IMR-90 (cell line): ENCODE data around the gene RAI1. TPM values are rescaled to one million over a fixed set of nuclear protein-coding genes. Genes with fewer than 3 reads are reported as not detected.

Experiments
- ATAC-seq: fragments of 200-7000 bp; cut with Tn5 transposase; 2 replicates; pipeline ENCODE4 v1.9.1; 2020; ENCODE audit warnings: low read depth, mild to moderate bottlenecking, moderate library complexity
- BruUV-seq: library from RNA; stranded (reverse); fragments of 400-500 nt; replicated peaks from 2 replicates; lab custom pipeline; 2021; lab: Mats Ljungman, UMichigan
- CTCF ChIA-PET: fragments of 300-600 bp; formaldehyde crosslinking; extraction: SDS; loops from one replicate; lab custom pipeline; 2021; ENCODE audit warnings: antibody characterized with exemption; lab: Yijun Ruan, JAX
- POLR2A ChIA-PET: fragments of 300-600 bp; sonication (Branson Sonifier 250); formaldehyde crosslinking; loops from one replicate; lab custom pipeline; 2022; ENCODE audit warnings: antibody characterized with exemption; ENCODE audit not compliant: unreplicated experiment; lab: Charles Lee
- DNase-seq: peaks from one replicate; pipeline ENCODE4 v3.0.0; 2013
- H2AFZ ChIP-seq: replicated peaks from 2 replicates; pipeline ENCODE3; 2013; ENCODE audit warnings: low read length, mild to moderate bottlenecking; ENCODE audit not compliant: poor library complexity
- H2AK5ac ChIP-seq: 2 replicates; pipeline ENCODE4 v1.6.1; 2013; ENCODE audit warnings: low read depth, low read length, inconsistent platforms
- H2AK9ac ChIP-seq: replicated peaks from 2 replicates; pipeline ENCODE3; 2013; ENCODE audit warnings: mild to moderate bottlenecking, low read depth, low read length, moderate library complexity; ENCODE audit not compliant: poor library complexity
- H2BK120ac ChIP-seq: 2 replicates; pipeline ENCODE4 v1.6.1; 2013; ENCODE audit warnings: low read depth, low read length, inconsistent platforms
- H2BK15ac ChIP-seq: 3 replicates; pipeline ENCODE4 v1.6.1; 2013; ENCODE audit warnings: low read depth, low read length, inconsistent platforms
- H2BK20ac ChIP-seq: 2 replicates; pipeline ENCODE4 v1.6.1; 2013; ENCODE audit warnings: low read depth, mild to moderate bottlenecking, inconsistent platforms, low read length, moderate library complexity
- H2BK5ac ChIP-seq: 2 replicates; pipeline ENCODE4 v1.6.1; 2013; ENCODE audit warnings: mild to moderate bottlenecking, low read depth, low read length, inconsistent platforms; ENCODE audit not compliant: poor library complexity, severe bottlenecking
- H3K14ac ChIP-seq: replicated peaks from 2 replicates; pipeline ENCODE4 v1.6.1; 2013; ENCODE audit warnings: low read depth, low read length, inconsistent platforms
- H3K18ac ChIP-seq: 2 replicates; pipeline ENCODE4 v1.6.1; 2013; ENCODE audit warnings: low read depth, low read length, control low read depth
- H3K23ac ChIP-seq: 2 replicates; pipeline ENCODE4 v1.6.1; 2013; ENCODE audit warnings: low read depth, low read length, inconsistent platforms
- H3K27ac ChIP-seq: 2 replicates; pipeline ENCODE4 v1.5.1; 2013; ENCODE audit warnings: mild to moderate bottlenecking, control low read depth, low read length; ENCODE audit not compliant: insufficient read depth
- H3K27me3 ChIP-seq: 2 replicates; pipeline ENCODE4 v1.6.1; 2013; ENCODE audit warnings: low read length; ENCODE audit not compliant: control insufficient read depth, insufficient read depth
- H3K36me3 ChIP-seq: 2 replicates; pipeline ENCODE4 v1.6.1; 2013; ENCODE audit warnings: low read length, mixed read lengths; ENCODE audit not compliant: control insufficient read depth, insufficient read depth
- H3K4ac ChIP-seq: 2 replicates; pipeline ENCODE4 v1.6.1; 2013; ENCODE audit warnings: low read depth, low read length, inconsistent platforms
- H3K4me1 ChIP-seq: 2 replicates; pipeline ENCODE4 v1.6.1; 2013; ENCODE audit warnings: low read length, mixed read lengths; ENCODE audit not compliant: control insufficient read depth, insufficient read depth
- H3K4me2 ChIP-seq: 2 replicates; pipeline ENCODE4 v1.6.1; 2013; ENCODE audit warnings: low read depth, mild to moderate bottlenecking, control low read depth, low read length, moderate library complexity
- H3K4me3 ChIP-seq: 2 replicates; pipeline ENCODE4 v1.5.1; 2013; ENCODE audit warnings: low read depth, mild to moderate bottlenecking, control low read depth, low read length, moderate library complexity; ENCODE audit not compliant: insufficient read depth
- H3K56ac ChIP-seq: 2 replicates; pipeline ENCODE4 v1.6.1; 2013; ENCODE audit warnings: low read length, inconsistent platforms; ENCODE audit not compliant: insufficient read depth; ENCODE audit errors: extremely low read depth
- H3K79me1 ChIP-seq, 2 experiments: 2 replicates each; pipeline ENCODE4 v1.6.1; 2013; ENCODE audit warnings: low read length in 2 of 2, inconsistent platforms in 1 of 2, low read depth in 1 of 2
- H3K9ac ChIP-seq: 2 replicates; pipeline ENCODE4 v1.6.1; 2013; ENCODE audit warnings: low read depth, low read length, control low read depth
- H3K9me1 ChIP-seq: 2 replicates; pipeline ENCODE4 v1.6.1; 2013; ENCODE audit warnings: low read length, inconsistent platforms; ENCODE audit not compliant: insufficient read depth
- H3K9me3 ChIP-seq: 2 replicates; pipeline ENCODE4 v1.6.1; 2013; ENCODE audit warnings: low read length; ENCODE audit not compliant: control insufficient read depth, insufficient read depth
- H4K20me1 ChIP-seq: 2 replicates; pipeline ENCODE4 v1.6.1; 2013; ENCODE audit warnings: low read length, inconsistent platforms; ENCODE audit not compliant: insufficient read depth
- H4K5ac ChIP-seq: 2 replicates; pipeline ENCODE4 v1.6.1; 2013; ENCODE audit warnings: mild to moderate bottlenecking, low read depth, low read length, control low read depth
- H4K8ac ChIP-seq, 2 experiments: 2 replicates each; pipeline ENCODE4 v1.6.1; 2013; ENCODE audit warnings: low read depth in 2 of 2, low read length in 2 of 2, control low read depth in 1 of 2, inconsistent platforms in 1 of 2
- H4K91ac ChIP-seq: 2 replicates; pipeline ENCODE4 v1.6.1; 2013; ENCODE audit warnings: low read depth, low read length, inconsistent platforms; ENCODE audit not compliant: insufficient read depth
- BHLHE40 ChIP-seq: fragments of 150-350 bp; IDR thresholded peaks from 2 replicates; pipeline ENCODE4 v1.6.1; 2016; ENCODE audit warnings: mild to moderate bottlenecking, low read depth, low read length
- MXI1 ChIP-seq: IDR thresholded peaks from 2 replicates; pipeline ENCODE4 v1.6.1; 2012; ENCODE audit warnings: low read depth, mild to moderate bottlenecking, low read length, moderate library complexity, borderline replicate concordance
- NFE2L2 ChIP-seq: fragments of 150-350 bp; IDR thresholded peaks from 2 replicates; pipeline ENCODE4 v1.6.1; 2016; ENCODE audit warnings: low read depth, mild to moderate bottlenecking, low read length
- RAD21 ChIP-seq: IDR thresholded peaks from 2 replicates; pipeline ENCODE4 v1.6.1; 2012; ENCODE audit warnings: low read length, improper control_type of control experiment
- RFX5 ChIP-seq: IDR thresholded peaks from 2 replicates; pipeline ENCODE4 v1.8.0; 2012; ENCODE audit warnings: low read depth, mild to moderate bottlenecking, low read length, moderate library complexity
- SMC3 ChIP-seq: fragments of 150-350 bp; IDR thresholded peaks from 2 replicates; pipeline ENCODE4 v1.6.1; 2016; ENCODE audit warnings: low read depth, mild to moderate bottlenecking, antibody characterized with exemption, low read length, moderate library complexity
- WGBS, 2 experiments: methylation state at CpG; one replicate each; pipeline versions ENCODE4 v1.1.5 to v1.1.7; 2013; ENCODE audit warnings: missing lambda C conversion rate in 2 of 2; ENCODE audit not compliant: insufficient read length in 1 of 2; ENCODE audit errors: extremely low coverage in 2 of 2; 5-methylcytosine and 5-hydroxymethylcytosine counted together
- dilution Hi-C: fragments of 300-500 bp; cut with HindIII; formaldehyde crosslinking; loops from one replicate; pipeline ENCODE4 v1.14.3; 2018; ENCODE audit warnings: low sequenced_read_pairs; ENCODE audit not compliant: unreplicated experiment
- in situ Hi-C: fragments of 300-500 bp; cut with MboI; formaldehyde crosslinking; loops from 3 replicates; pipeline ENCODE4 v1.14.3; 2019; ENCODE audit warnings: low sequenced_read_pairs, inconsistent platforms, mixed read lengths
- intact Hi-C: fragments of 100-400 bp; cut with micrococcal nuclease; formaldehyde crosslinking; loops from 2 replicates; pipeline ENCODE4 v1.10.0; 2022
- polyA plus RNA-seq, 3 experiments: library from polyadenylated mRNA; depleted of rRNA; stranded (reverse); fragments of >200 nt; gene quantifications; 2 replicates each; pipeline ENCODE4 v1.2.3, GENCODE V29; 2012; ENCODE audit warnings: low replicate concordance in 1 of 3
- total RNA-seq: library from RNA; depleted of rRNA; stranded (reverse); fragments of >200 nt; gene quantifications from 2 replicates; pipeline ENCODE4 v1.2.3, GENCODE V29; 2012
- TF ChIP-seq, protein P1 (sequence below): fragments of 150-350 bp; IDR thresholded peaks from 2 replicates; pipeline ENCODE4 v1.6.1; 2016; ENCODE audit warnings: low read depth, mild to moderate bottlenecking, low read length, moderate library complexity, borderline replicate concordance
- TF ChIP-seq, protein P2 (sequence below): conservative IDR thresholded peaks from 2 replicates; pipeline ENCODE4 v1.5.1; 2012; ENCODE audit warnings: mild to moderate bottlenecking, low read depth, low read length, improper control_type of control experiment

The RAI1 gene
- total and polyA plus RNA-seq, 2 of the 4 experiments (the other 2 are of a cell fraction): 1.8 to 10.5 TPM

DNA sequence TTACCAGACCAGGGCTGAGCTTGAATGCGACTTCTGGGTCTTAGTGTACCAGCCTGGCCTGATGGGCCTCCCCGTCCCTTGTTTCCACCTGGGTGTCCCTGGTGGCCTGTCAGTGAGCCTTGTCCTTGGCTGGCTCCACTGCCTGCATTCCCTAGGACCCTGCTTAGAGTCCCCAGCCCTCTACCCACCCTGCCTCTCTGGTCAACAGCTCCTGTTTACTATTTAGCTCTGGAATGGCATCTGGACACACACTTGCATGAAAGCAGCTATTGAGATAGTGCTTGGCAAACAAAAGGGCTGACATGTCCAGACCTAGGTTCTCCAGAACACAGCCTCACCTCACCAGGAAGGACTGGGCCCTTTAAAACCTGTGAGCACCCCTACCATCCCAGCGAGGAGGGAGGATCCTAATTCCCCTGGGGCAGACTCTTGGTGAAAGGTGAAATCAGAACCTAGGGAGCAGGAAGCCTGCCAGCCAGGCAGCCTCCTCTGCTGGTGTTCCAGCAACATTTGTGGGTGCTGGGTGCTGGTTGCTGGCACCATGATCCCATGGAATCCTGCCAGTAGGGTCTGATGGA is 38.8 kb downstream of the RAI1 start:
- H3K9me1 ChIP-seq: peaks cover 55% of the 10 kb centered on the region
- peak overlapping the region; percentile 12; the same call in 1 of the 2 replicates for H2AK5ac ChIP-seq
- H3K56ac ChIP-seq: no peak overlapping the region
- no peak overlapping the region for H3K4ac ChIP-seq
- H3K9me3 ChIP-seq: no peaks in the 10 kb centered on the region
- BruUV-seq: no TSS peak
- H4K5ac ChIP-seq: no peak overlapping the region
- no peak overlapping the region for H3K4me2 ChIP-seq
- dilution Hi-C loops (no loop called here), in situ Hi-C loops (no loop called here), intact Hi-C loops (loop anchor here (5.0 kb wide), 1 partner anchor 38 kb away; the partner anchor contains the start of gene RAI1)
- TF ChIP-seq, protein P1, sequence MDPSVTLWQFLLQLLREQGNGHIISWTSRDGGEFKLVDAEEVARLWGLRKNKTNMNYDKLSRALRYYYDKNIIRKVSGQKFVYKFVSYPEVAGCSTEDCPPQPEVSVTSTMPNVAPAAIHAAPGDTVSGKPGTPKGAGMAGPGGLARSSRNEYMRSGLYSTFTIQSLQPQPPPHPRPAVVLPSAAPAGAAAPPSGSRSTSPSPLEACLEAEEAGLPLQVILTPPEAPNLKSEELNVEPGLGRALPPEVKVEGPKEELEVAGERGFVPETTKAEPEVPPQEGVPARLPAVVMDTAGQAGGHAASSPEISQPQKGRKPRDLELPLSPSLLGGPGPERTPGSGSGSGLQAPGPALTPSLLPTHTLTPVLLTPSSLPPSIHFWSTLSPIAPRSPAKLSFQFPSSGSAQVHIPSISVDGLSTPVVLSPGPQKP: no peak
- TF ChIP-seq MXI1 (no peak), RFX5 (no peak), RAD21 (no peak), BHLHE40 (no peak), SMC3 (no peak), NFE2L2 (no peak)
- TF ChIP-seq, protein P2, sequence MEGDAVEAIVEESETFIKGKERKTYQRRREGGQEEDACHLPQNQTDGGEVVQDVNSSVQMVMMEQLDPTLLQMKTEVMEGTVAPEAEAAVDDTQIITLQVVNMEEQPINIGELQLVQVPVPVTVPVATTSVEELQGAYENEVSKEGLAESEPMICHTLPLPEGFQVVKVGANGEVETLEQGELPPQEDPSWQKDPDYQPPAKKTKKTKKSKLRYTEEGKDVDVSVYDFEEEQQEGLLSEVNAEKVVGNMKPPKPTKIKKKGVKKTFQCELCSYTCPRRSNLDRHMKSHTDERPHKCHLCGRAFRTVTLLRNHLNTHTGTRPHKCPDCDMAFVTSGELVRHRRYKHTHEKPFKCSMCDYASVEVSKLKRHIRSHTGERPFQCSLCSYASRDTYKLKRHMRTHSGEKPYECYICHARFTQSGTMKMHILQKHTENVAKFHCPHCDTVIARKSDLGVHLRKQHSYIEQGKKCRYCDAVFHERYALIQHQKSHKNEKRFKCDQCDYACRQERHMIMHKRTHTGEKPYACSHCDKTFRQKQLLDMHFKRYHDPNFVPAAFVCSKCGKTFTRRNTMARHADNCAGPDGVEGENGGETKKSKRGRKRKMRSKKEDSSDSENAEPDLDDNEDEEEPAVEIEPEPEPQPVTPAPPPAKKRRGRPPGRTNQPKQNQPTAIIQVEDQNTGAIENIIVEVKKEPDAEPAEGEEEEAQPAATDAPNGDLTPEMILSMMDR: no peak
- H3K23ac ChIP-seq: peak overlapping the region; percentile 74; the same call in 1 of the 2 replicates
- no peak overlapping the region for H3K27ac ChIP-seq
- H2BK120ac ChIP-seq: no peak overlapping the region
- POLR2A ChIA-PET: no interaction called here
- H3K79me1 ChIP-seq: peaks cover 53 to 89% of the 10 kb centered on the region in 2 experiments
- peaks cover 4% of the 10 kb centered on the region; the same call in 1 of the 2 replicates for H3K36me3 ChIP-seq
- H3K27me3 ChIP-seq: no peaks in the 10 kb centered on the region
- no peak overlapping the region for H2BK15ac ChIP-seq
- H2BK20ac ChIP-seq: no peak overlapping the region
- no peak overlapping the region for H3K9ac ChIP-seq
- no peak overlapping the region for H4K91ac ChIP-seq
- H3K4me1 ChIP-seq: peaks cover 35% of the 10 kb centered on the region
- no peak overlapping the region for H2BK5ac ChIP-seq
- no peak overlapping the region for H2AK9ac ChIP-seq
- no peak overlapping the region for H3K18ac ChIP-seq
- DNase-seq: no peak
- WGBS, 2 experiments: 94% methylated on average over 2 of the region's 3 CpGs; no CpG with 5 or more reads in 1 of the 2 experiments
- H2AFZ ChIP-seq: no peak overlapping the region
- CTCF ChIA-PET: no interaction called here
- no peak for ATAC-seq
- peak overlapping the region; percentile 26; the same call in 1 of the 2 replicates for H3K14ac ChIP-seq
- H4K20me1 ChIP-seq: peaks cover 98% of the 10 kb centered on the region
- no peak overlapping the region for H4K8ac ChIP-seq
- no peak overlapping the region for H3K4me3 ChIP-seq
